MM.1S (cell line): ENCODE measurements around the gene CASTOR1.
A peak's percentile ranks its signal among the peaks of the same experiment; 100 is the strongest.

Experiments used
- CTCF ChIP-seq: fragments of 300-600 bp; sonication (generic); IDR thresholded peaks from 2 replicates; pipeline ENCODE4 v1.5.1; 2016; ENCODE audit warnings: antibody characterized with exemption, low read length, mixed read lengths
- EZH2 ChIP-seq: fragments of 300-600 bp; sonication (generic); optimal IDR thresholded peaks from 2 replicates; pipeline ENCODE3; 2017; ENCODE audit warnings: low read depth, mild to moderate bottlenecking, antibody characterized with exemption, low read length, mixed read lengths
- EZH2phosphoT487 ChIP-seq: fragments of 300-600 bp; sonication (generic); IDR thresholded peaks from 2 replicates; pipeline ENCODE4 v1.6.1; 2018; ENCODE audit warnings: antibody characterized with exemption, low read length

- TF ChIP-seq EZH2phosphoT487 (no peak), CTCF (peak; percentile 24), EZH2 (no peak)
Measured at GRCh38 chr22:30327864-30328345, 38.6 kb upstream of the CASTOR1 start.
